Tracheal epithelial cell (primary cell): ENCODE data around the gene GPR22. TPM values are rescaled to one million over a fixed set of nuclear protein-coding genes. Genes with fewer than 3 reads are reported as not detected.

Source experiments
- total RNA-seq: library from RNA; depleted of rRNA; stranded (reverse); fragments of >200 nt; gene quantifications from 2 replicates; pipeline ENCODE4 v1.2.1, GENCODE V29; 2014

Gene GPR22, protein sequence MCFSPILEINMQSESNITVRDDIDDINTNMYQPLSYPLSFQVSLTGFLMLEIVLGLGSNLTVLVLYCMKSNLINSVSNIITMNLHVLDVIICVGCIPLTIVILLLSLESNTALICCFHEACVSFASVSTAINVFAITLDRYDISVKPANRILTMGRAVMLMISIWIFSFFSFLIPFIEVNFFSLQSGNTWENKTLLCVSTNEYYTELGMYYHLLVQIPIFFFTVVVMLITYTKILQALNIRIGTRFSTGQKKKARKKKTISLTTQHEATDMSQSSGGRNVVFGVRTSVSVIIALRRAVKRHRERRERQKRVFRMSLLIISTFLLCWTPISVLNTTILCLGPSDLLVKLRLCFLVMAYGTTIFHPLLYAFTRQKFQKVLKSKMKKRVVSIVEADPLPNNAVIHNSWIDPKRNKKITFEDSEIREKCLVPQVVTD
- not detected in 2 replicates for total RNA-seq

DNA sequence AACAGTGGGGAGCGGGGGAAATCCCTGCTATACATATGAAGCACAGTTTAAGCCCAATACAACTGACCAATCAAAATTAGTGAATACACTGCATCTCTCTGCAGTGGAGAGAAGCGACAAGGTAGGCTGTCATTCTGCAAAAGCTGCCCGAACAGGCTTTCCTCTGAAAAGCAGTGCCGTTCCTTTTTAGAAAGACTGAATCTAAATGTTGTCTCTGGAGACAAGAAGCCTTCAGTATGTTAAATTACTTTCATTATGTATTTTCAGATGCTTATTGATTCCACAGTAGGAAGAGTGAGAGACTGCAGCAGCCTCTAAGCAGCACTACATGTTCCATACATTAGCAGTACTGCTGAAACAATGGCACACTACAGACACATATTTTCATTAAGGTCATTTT, at the start of gene GPR22:
TSS of gene GPR22 (plus strand) at position 129 of the 400 bp plus-strand sequence. CDS start 4,004 bp downstream, outside the sequence.

Other genes with a start within 250 kb of the GPR22 start
- 32.3 and 37.7 TPM in 2 replicates for gene COG5, start 93.9 kb downstream of the GPR22 start, total RNA-seq
- 10.6 and 13.2 TPM in 2 replicates for gene DUS4L, start 93.9 kb downstream of the GPR22 start, total RNA-seq
- gene BCAP29, start 110.2 kb downstream of the GPR22 start, total RNA-seq: 22.4 and 35.9 TPM in 2 replicates
- gene SLC26A4, start 190.8 kb downstream of the GPR22 start, total RNA-seq: 0.72 and 1.3 TPM in 2 replicates